H9 (cell line): Measurements from ENCODE around the gene HNRNPK. TPM values are rescaled to one million over a fixed set of nuclear protein-coding genes. Genes with fewer than 3 reads are reported as not detected.

Experiments used
- DNase-seq: peaks from one replicate; pipeline ENCODE4 v3.0.0-alpha.2; 2017
- H2AFZ ChIP-seq: one replicate; pipeline ENCODE4 v1.6.1; 2013; ENCODE audit warnings: mild to moderate bottlenecking, low read length, control low read depth, moderate library complexity
- H2AK5ac ChIP-seq: 2 replicates; pipeline ENCODE4 v1.6.1; 2013; ENCODE audit warnings: low read length, control low read depth, mixed read lengths; ENCODE audit not compliant: insufficient read length
- H2BK120ac ChIP-seq: one replicate; pipeline ENCODE4 v1.6.1; 2013; ENCODE audit warnings: low read depth, mild to moderate bottlenecking, low read length, control low read depth, inconsistent platforms; ENCODE audit not compliant: poor library complexity, severe bottlenecking
- H2BK12ac ChIP-seq: 2 replicates; pipeline ENCODE4 v1.6.1; 2013; ENCODE audit warnings: low read length, control low read depth, mixed read lengths, low read depth; ENCODE audit not compliant: insufficient read length
- H2BK15ac ChIP-seq: 2 replicates; pipeline ENCODE4 v1.6.1; 2013; ENCODE audit warnings: low read depth, low read length, control low read depth
- H2BK20ac ChIP-seq: one replicate; pipeline ENCODE4 v1.6.1; 2013; ENCODE audit warnings: low read depth, mild to moderate bottlenecking, low read length, control low read depth, inconsistent platforms; ENCODE audit not compliant: poor library complexity, severe bottlenecking
- H2BK5ac ChIP-seq: 2 replicates; pipeline ENCODE4 v1.6.1; 2013; ENCODE audit warnings: low read length, control low read depth, mixed read lengths; ENCODE audit not compliant: insufficient read length
- H3K14ac ChIP-seq: 2 replicates; pipeline ENCODE4 v1.6.1; 2013; ENCODE audit warnings: low read length, control low read depth; ENCODE audit not compliant: insufficient read depth
- H3K18ac ChIP-seq: 2 replicates; pipeline ENCODE4 v1.6.1; 2013; ENCODE audit warnings: low read depth, mild to moderate bottlenecking, mixed read lengths, low read length, control low read depth; ENCODE audit not compliant: insufficient read length
- H3K23ac ChIP-seq: 2 replicates; pipeline ENCODE4 v1.6.1; 2013; ENCODE audit warnings: low read length, control low read depth, mixed read lengths, low read depth; ENCODE audit not compliant: insufficient read length
- H3K23me2 ChIP-seq: 2 replicates; pipeline ENCODE4 v1.6.1; 2013; ENCODE audit warnings: low read depth, mild to moderate bottlenecking, mixed read lengths, low read length, control low read depth; ENCODE audit not compliant: insufficient read length, poor library complexity, severe bottlenecking
- H3K27ac ChIP-seq: 2 replicates; pipeline ENCODE4 v1.5.1; 2013; ENCODE audit warnings: low read length, control low read depth, mixed read lengths, low read depth; ENCODE audit not compliant: insufficient read length
- H3K27me3 ChIP-seq: 2 replicates; pipeline ENCODE4 v1.6.1; 2013; ENCODE audit warnings: low read length, control low read depth, inconsistent platforms; ENCODE audit not compliant: insufficient read depth
- H3K4ac ChIP-seq: 2 replicates; pipeline ENCODE4 v1.6.1; 2013; ENCODE audit warnings: low read depth, mild to moderate bottlenecking, control low read depth, inconsistent platforms, low read length, moderate library complexity
- H3K4me1 ChIP-seq: 2 replicates; pipeline ENCODE4 v1.6.1; 2013; ENCODE audit warnings: low read length, control low read depth, inconsistent platforms; ENCODE audit not compliant: insufficient read depth
- H3K4me2 ChIP-seq: 2 replicates; pipeline ENCODE4 v1.6.1; 2013; ENCODE audit warnings: low read length, control low read depth, mixed read lengths; ENCODE audit not compliant: insufficient read length, insufficient read depth
- H3K56ac ChIP-seq: 2 replicates; pipeline ENCODE4 v1.6.1; 2013; ENCODE audit warnings: low read depth, mild to moderate bottlenecking, mixed read lengths, low read length, control low read depth; ENCODE audit not compliant: insufficient read length
- H3K79me1 ChIP-seq: 2 replicates; pipeline ENCODE4 v1.6.1; 2013; ENCODE audit warnings: low read depth, mild to moderate bottlenecking, moderate library complexity, low read length, control low read depth, inconsistent platforms; ENCODE audit not compliant: insufficient read depth, poor library complexity, severe bottlenecking
- H3K79me2 ChIP-seq: 2 replicates; pipeline ENCODE4 v1.6.1; 2013; ENCODE audit warnings: low read length, control low read depth, inconsistent platforms; ENCODE audit not compliant: insufficient read depth
- H3K9ac ChIP-seq: 2 replicates; pipeline ENCODE4 v1.6.1; 2013; ENCODE audit warnings: low read length, control low read depth, mixed read lengths; ENCODE audit not compliant: insufficient read length; ENCODE audit errors: extremely low read depth
- H3K9me3 ChIP-seq: one replicate; pipeline ENCODE4 v1.6.1; 2013; ENCODE audit warnings: low read depth, low read length, inconsistent platforms; ENCODE audit not compliant: control insufficient read depth
- H3T11ph ChIP-seq: one replicate; pipeline ENCODE4 v1.6.1; 2013; ENCODE audit warnings: mild to moderate bottlenecking, low read length, control low read depth, inconsistent platforms
- H4K20me1 ChIP-seq: one replicate; pipeline ENCODE4 v1.6.1; 2013; ENCODE audit not compliant: control insufficient read depth, insufficient read length, insufficient read depth
- H4K5ac ChIP-seq: 2 replicates; pipeline ENCODE4 v1.6.1; 2013; ENCODE audit warnings: low read depth, mild to moderate bottlenecking, mixed read lengths, low read length, control low read depth; ENCODE audit not compliant: insufficient read length
- H4K8ac ChIP-seq: replicated peaks from 2 replicates; pipeline ENCODE4 v1.6.1; 2013; ENCODE audit warnings: low read length, control low read depth, mixed read lengths, low read depth; ENCODE audit not compliant: insufficient read length
- H4K91ac ChIP-seq: 2 replicates; pipeline ENCODE4 v1.6.1; 2013; ENCODE audit warnings: low read depth, mild to moderate bottlenecking, moderate library complexity, mixed read lengths, low read length, control low read depth; ENCODE audit not compliant: insufficient read length
- H3K27ac Mint-ChIP-seq, 3 experiments: 2 replicates in 2 of 3; 3 replicates in 1 of 3; pipeline ENCODE4 v1.8.0; 2020 to 2021; ENCODE audit warnings: mixed read lengths in 3 of 3, mild to moderate bottlenecking in 1 of 3, moderate library complexity in 1 of 3
- H3K27me3 Mint-ChIP-seq: 2 replicates; pipeline ENCODE4 v1.8.0; 2021; ENCODE audit warnings: low read depth, mild to moderate bottlenecking, moderate library complexity, mixed read lengths
- H3K36me3 Mint-ChIP-seq, 3 experiments: 2 replicates in 2 of 3; 3 replicates in 1 of 3; pipeline ENCODE4 v1.8.0; 2020 to 2021; ENCODE audit warnings: low read depth in 3 of 3, mixed read lengths in 3 of 3; ENCODE audit not compliant: insufficient read depth in 1 of 3
- H3K4me1 Mint-ChIP-seq, 2 experiments: 2 replicates each; pipeline ENCODE4 v1.8.0; 2020; ENCODE audit warnings: mixed read lengths in 2 of 2
- H3K4me3 Mint-ChIP-seq, 2 experiments: 2 replicates in 1 of 2; 3 replicates in 1 of 2; pipeline ENCODE4 v1.8.0; 2020 to 2021; ENCODE audit warnings: mild to moderate bottlenecking in 2 of 2, mixed read lengths in 2 of 2, moderate library complexity in 1 of 2
- H3K9me3 Mint-ChIP-seq, 2 experiments: 2 replicates in 1 of 2; 3 replicates in 1 of 2; pipeline ENCODE4 v1.8.0; 2020; ENCODE audit warnings: mild to moderate bottlenecking in 2 of 2, mixed read lengths in 2 of 2, moderate library complexity in 1 of 2
- WGBS: extraction: QIAGEN DNeasy Blood & Tissue Kit; methylation state at CpG from one replicate; pipeline ENCODE4 v1.1.7; 2013; ENCODE audit warnings: missing lambda C conversion rate, low lambda C conversion rate, mixed read lengths; ENCODE audit not compliant: insufficient read length; ENCODE audit errors: extremely low coverage; 5-methylcytosine and 5-hydroxymethylcytosine counted together
- total RNA-seq: library from RNA; stranded (reverse); gene quantifications from 2 replicates; pipeline ENCODE4 v1.2.1, GENCODE V29; 2021
- TF ChIP-seq, protein P1 (sequence below): fragments of 200-600 bp; sonication (generic); conservative IDR thresholded peaks from 3 replicates; pipeline ENCODE4 v1.8.0; 2021; ENCODE audit warnings: antibody characterized with exemption, mild to moderate bottlenecking

Gene HNRNPK
- total RNA-seq, 1 experiment from 2014 or later: 790 TPM

DNA sequence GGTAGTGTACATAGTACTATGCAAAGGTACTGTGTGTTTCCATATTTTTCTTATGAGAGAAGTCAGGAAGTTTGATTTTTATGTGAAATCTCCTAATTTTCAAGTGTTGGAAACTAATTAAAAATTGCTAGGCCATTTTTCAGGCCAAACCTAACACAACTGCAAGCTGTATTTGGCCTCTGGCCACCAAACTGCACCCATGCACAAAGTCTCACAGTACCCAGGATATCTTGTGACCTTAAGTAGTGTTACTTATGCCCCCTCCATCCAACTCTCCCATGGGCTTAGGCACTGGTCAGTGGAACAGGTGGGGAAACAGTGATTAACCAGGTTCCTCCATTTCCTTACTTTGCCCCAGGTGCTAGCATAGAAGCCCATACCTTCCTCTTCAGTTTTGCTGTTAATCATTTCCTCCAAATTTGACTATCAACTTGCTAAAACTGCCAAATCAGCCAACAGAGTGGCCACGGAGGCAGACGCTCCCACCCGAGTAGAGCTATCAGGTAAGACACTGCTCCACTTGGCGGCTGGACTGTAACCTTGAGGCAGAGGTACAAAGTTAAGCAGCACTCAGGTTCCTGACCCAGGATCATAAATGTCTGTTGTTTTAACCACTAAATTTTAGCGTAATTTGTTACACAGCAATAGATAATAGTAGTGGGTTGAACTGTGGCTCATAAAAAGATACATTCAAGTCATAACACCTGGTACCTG, 39.3 kb downstream of the HNRNPK start:
- Mint-ChIP-seq H3K36me3 (peaks cover 0 to 19% (median 14%) of the 10 kb centered on the region in 3 experiments; a peak in 4 of 7 replicates), H3K4me3 (no peak overlapping the region; a peak in 1 of 5 replicates), H3K27me3 (no peaks in the 10 kb centered on the region), H3K4me1 (peaks cover 0 to 5% of the 10 kb centered on the region in 2 experiments; a peak in 2 of 4 replicates), H3K27ac (no peak overlapping the region), H3K9me3 (no peaks in the 10 kb centered on the region)
- H4K20me1 ChIP-seq: no peaks in the 10 kb centered on the region
- H4K91ac ChIP-seq: no peak overlapping the region
- H3K4ac ChIP-seq: no peak overlapping the region
- no peaks in the 10 kb centered on the region for H3K27me3 ChIP-seq
- WGBS: no CpG with 5 or more reads among the region's 5 CpGs
- no peak overlapping the region for H2BK12ac ChIP-seq
- H3K27ac ChIP-seq: no peak overlapping the region
- H3K18ac ChIP-seq: no peak overlapping the region
- H2AFZ ChIP-seq: no peak overlapping the region
- H3K23me2 ChIP-seq: no peaks in the 10 kb centered on the region
- no peak for DNase-seq
- H4K5ac ChIP-seq: no peak overlapping the region
- H3K23ac ChIP-seq: no peak overlapping the region
- no peak overlapping the region for H4K8ac ChIP-seq
- no peak overlapping the region for H2BK20ac ChIP-seq
- no peaks in the 10 kb centered on the region for H3K9me3 ChIP-seq
- no peak overlapping the region for H2BK15ac ChIP-seq
- H3K79me2 ChIP-seq: no peaks in the 10 kb centered on the region
- no peak overlapping the region for H3K56ac ChIP-seq
- H2BK120ac ChIP-seq: no peak overlapping the region
- no peak overlapping the region for H3K9ac ChIP-seq
- H3K79me1 ChIP-seq: no peaks in the 10 kb centered on the region
- H3T11ph ChIP-seq: no peak overlapping the region
- TF ChIP-seq, protein P1, sequence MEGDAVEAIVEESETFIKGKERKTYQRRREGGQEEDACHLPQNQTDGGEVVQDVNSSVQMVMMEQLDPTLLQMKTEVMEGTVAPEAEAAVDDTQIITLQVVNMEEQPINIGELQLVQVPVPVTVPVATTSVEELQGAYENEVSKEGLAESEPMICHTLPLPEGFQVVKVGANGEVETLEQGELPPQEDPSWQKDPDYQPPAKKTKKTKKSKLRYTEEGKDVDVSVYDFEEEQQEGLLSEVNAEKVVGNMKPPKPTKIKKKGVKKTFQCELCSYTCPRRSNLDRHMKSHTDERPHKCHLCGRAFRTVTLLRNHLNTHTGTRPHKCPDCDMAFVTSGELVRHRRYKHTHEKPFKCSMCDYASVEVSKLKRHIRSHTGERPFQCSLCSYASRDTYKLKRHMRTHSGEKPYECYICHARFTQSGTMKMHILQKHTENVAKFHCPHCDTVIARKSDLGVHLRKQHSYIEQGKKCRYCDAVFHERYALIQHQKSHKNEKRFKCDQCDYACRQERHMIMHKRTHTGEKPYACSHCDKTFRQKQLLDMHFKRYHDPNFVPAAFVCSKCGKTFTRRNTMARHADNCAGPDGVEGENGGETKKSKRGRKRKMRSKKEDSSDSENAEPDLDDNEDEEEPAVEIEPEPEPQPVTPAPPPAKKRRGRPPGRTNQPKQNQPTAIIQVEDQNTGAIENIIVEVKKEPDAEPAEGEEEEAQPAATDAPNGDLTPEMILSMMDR: no peak
- no peak overlapping the region for H3K4me2 ChIP-seq
- no peak overlapping the region for H2AK5ac ChIP-seq
- no peaks in the 10 kb centered on the region for H3K4me1 ChIP-seq
- H2BK5ac ChIP-seq: no peak overlapping the region
- H3K14ac ChIP-seq: no peak overlapping the region
